Measurements from ENCODE around the gene EXPH5. TPM values are rescaled to one million over a fixed set of nuclear protein-coding genes. Genes with fewer than 3 reads are reported as not detected.

Gene EXPH5
- total and polyA plus RNA-seq, 2 of the 8 experiments (the other 6 are each of a cell fraction or from before 2014, with no cell fraction given) = 1.1 to 11.5 TPM

DNA sequence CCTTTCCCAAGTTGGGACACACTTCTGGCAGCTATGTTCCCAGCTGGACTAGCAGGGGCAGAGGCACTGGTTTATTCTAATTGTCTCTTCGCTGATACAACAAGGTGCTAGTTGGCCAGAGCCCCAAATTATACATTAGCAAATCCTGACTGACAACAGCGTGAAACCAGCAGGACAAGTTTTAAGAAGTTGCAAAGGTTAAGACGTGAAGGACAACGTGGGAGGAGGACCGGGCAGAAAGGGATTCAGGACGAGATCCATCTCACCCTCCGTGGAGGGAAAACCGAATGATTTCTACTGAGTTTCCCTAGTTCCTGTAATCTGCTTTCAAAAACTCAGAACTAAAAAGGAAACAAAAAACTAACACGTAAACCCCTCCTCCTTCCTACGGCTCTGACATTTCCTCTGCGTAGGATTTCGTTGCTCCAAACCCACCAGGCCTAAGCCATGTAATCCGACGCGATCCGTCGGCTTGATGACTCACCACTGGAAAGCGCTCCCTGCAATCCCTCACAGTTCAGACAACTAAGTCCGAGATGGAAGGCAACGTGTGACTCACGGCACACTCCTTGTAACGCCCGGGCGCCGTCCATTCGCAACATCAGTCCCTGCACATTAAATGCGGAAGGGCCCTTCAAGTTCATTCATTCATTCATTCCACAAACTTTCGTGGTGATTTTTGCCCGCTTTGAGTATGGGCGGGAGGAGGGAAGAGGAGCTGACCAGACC lies 96.1 kb downstream of the EXPH5 start (continued):
- TF ChIP-seq BRCA1 (IDR thresholded peaks at IDR 0.05; ENCODE audit: low read depth, low read length) = no peak
- TF ChIP-seq, protein P1, sequence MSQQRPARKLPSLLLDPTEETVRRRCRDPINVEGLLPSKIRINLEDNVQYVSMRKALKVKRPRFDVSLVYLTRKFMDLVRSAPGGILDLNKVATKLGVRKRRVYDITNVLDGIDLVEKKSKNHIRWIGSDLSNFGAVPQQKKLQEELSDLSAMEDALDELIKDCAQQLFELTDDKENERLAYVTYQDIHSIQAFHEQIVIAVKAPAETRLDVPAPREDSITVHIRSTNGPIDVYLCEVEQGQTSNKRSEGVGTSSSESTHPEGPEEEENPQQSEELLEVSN (IDR thresholded peaks at IDR 0.05) = peak; percentile 69
- peak; percentile 48 for TF ChIP-seq PHF8 (conservative IDR thresholded peaks at IDR 0.05; ENCODE audit: low read depth, low read length)
- peak; percentile 57; the same call in 1 of the 2 replicates for TF ChIP-seq SP1 (IDR thresholded peaks at IDR 0.05; ENCODE audit: low read depth, low read length)
- TF ChIP-seq CHD2 (IDR thresholded peaks at IDR 0.05; ENCODE audit: low read length) = no peak
- 0 out of 2 replicates have a peak, but pooled peaks have one; percentile 24 for TF ChIP-seq YY1 (IDR thresholded peaks at IDR 0.05; ENCODE audit: low read depth, low read length)
- no peak for TF ChIP-seq SRF (IDR thresholded peaks at IDR 0.05; ENCODE audit: low read depth, low read length)
- TF ChIP-seq MAFK (IDR thresholded peaks at IDR 0.05; ENCODE audit: low read depth, low read length) = no peak
- TF ChIP-seq TEAD4 (IDR thresholded peaks at IDR 0.05; ENCODE audit: low read depth, low read length) = no peak
- TF ChIP-seq, protein P2, sequence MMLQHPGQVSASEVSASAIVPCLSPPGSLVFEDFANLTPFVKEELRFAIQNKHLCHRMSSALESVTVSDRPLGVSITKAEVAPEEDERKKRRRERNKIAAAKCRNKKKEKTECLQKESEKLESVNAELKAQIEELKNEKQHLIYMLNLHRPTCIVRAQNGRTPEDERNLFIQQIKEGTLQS (IDR thresholded peaks at IDR 0.05; ENCODE audit: insufficient read depth, low read depth, low read length) = 0 out of 2 replicates have a peak, but pooled peaks have one; percentile 47
- TF ChIP-seq SP2 (IDR thresholded peaks at IDR 0.05; ENCODE audit: low read length) = no peak
- no peak for TF ChIP-seq EZH2 (IDR thresholded peaks at IDR 0.05; ENCODE audit: low read depth, low read length, severe bottlenecking)
- TF ChIP-seq SIN3A (conservative IDR thresholded peaks at IDR 0.05 in 1 of 2, IDR thresholded peaks at IDR 0.05 in 1 of 2; ENCODE audit: low read depth in 1 of 2, low read length in 2 of 2) = peak; percentile 33 to 59; a peak in 1 of 4 replicates
- TF ChIP-seq HDAC6 (IDR thresholded peaks at IDR 0.05; ENCODE audit: low read depth, low read length) = no peak
- TF ChIP-seq POU5F1 (IDR thresholded peaks at IDR 0.05; ENCODE audit: low read depth, low read length) = no peak
- no peak for TF ChIP-seq SIRT6 (IDR thresholded peaks at IDR 0.05; ENCODE audit: low read length)
- peak; percentile 97 for TF ChIP-seq POLR2AphosphoS5 (IDR thresholded peaks at IDR 0.05; ENCODE audit: low read depth, low read length)
- TF ChIP-seq, protein P3, sequence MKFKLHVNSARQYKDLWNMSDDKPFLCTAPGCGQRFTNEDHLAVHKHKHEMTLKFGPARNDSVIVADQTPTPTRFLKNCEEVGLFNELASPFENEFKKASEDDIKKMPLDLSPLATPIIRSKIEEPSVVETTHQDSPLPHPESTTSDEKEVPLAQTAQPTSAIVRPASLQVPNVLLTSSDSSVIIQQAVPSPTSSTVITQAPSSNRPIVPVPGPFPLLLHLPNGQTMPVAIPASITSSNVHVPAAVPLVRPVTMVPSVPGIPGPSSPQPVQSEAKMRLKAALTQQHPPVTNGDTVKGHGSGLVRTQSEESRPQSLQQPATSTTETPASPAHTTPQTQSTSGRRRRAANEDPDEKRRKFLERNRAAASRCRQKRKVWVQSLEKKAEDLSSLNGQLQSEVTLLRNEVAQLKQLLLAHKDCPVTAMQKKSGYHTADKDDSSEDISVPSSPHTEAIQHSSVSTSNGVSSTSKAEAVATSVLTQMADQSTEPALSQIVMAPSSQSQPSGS (IDR thresholded peaks at IDR 0.05; ENCODE audit: low read length) = no peak
- 0 out of 2 replicates have a peak, but pooled peaks have one; percentile 54 for TF ChIP-seq RBBP5 (IDR thresholded peaks at IDR 0.05; ENCODE audit: borderline replicate concordance, low read depth, low read length)
- TF ChIP-seq NRF1 (IDR thresholded peaks at IDR 0.05; ENCODE audit: low read depth, low read length) = no peak
- TF ChIP-seq TAF1 (IDR thresholded peaks at IDR 0.05; ENCODE audit: low read depth, low read length) = peak; percentile 83
- TF ChIP-seq RNF2 (IDR thresholded peaks at IDR 0.05; ENCODE audit: borderline replicate concordance, low read depth, low read length, missing control alignments, poor library complexity, severe bottlenecking) = no peak
